ENCODE results near the gene PPIP5K1.

- TF ChIP-seq CTCF (tag by site-specific recombination; IDR thresholded peaks at IDR 0.05) = no peak
- TF ChIP-seq KLF1 (tag by site-specific recombination; IDR thresholded peaks at IDR 0.05) = no peak
- no peak for TF ChIP-seq ZNF701 (tag by site-specific recombination; IDR thresholded peaks at IDR 0.05)
- no peak for TF ChIP-seq ZXDB (tag by site-specific recombination; IDR thresholded peaks at IDR 0.05)
- no peak for TF ChIP-seq MZF1 (tag by site-specific recombination; IDR thresholded peaks at IDR 0.05; ENCODE audit: borderline replicate concordance)
- TF ChIP-seq ZNF530 (tag by site-specific recombination; IDR thresholded peaks at IDR 0.05; ENCODE audit: low read depth) = no peak
- no peak for TF ChIP-seq TCF7L2 (IDR thresholded peaks at IDR 0.05; ENCODE audit: borderline replicate concordance, low read depth, low read length)
- no peak for TF ChIP-seq YY1 (tag by site-specific recombination; IDR thresholded peaks at IDR 0.05)
Measured at GRCh38 chr15:43538091-43538490, 51.9 kb downstream of the PPIP5K1 start.

All from HEK293 (cell line).